Germinal center (tissue), 1 donor: ENCODE data around the gene SIL1.

Source experiments
- DNase-seq: peaks from one replicate; pipeline ENCODE4 v3.0.0; 2012; ENCODE audit warnings: mixed read lengths, low spot score

Gene SIL1

DNA sequence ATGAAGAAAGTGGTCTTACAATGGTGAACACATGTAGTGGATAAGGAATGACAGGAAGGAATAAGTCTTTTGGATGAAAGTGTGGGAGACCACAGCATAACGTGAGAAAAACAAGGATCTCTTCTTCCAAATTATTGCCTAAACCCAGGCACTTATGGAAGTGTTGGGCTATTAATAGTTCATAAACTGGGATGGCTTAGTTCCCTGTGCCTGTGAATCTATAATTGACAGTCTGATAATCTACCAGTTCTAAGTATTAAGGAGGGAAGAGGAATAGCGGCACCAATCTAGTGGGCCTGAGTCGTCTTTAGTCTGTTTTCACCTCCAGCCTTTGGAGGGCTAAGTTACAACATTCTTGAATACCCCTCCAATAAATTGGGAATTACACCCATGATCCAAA is 283.8 kb downstream of the SIL1 start:
- DNase-seq: no peak

DNA sequence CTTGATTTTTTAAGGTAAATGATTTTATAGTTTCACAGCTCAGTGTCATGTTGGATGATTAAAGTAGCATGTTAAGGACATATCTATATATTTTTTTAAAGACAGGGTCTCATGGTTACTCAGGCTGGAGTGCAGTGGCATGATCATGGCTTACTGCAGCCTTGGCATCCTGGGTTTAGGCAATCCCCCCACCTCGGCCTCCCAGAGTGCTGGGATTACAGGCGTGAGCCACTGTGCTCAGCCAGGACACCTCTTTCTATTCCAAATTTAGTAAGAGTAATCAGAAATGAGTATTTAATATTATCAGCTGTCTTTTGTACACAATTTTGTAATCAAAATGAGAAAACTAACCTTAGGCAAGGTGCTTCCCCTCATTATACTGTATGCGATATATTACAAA is 284.4 kb downstream of the SIL1 start:
- no peak for DNase-seq

DNA sequence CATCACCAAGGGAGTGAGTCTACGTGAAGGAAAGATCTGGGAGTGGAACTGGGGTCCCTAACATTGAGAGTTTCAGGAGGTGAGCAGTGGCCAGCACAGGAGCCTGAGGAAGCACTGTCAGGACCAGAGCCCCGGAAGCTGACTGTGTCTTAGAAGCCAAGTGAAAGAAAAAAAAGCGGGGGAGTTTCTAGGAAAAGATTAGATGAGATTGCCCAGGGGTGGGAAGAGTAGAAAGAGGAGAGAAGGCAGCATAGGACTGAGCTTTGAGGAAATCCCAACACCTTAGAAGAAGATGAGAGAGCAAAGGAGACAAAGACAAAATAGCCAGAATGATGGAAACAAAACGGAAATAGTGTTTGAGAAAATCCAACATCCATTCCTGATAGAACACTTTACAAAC is 286.1 kb downstream of the SIL1 start:
- DNase-seq: no peak

DNA sequence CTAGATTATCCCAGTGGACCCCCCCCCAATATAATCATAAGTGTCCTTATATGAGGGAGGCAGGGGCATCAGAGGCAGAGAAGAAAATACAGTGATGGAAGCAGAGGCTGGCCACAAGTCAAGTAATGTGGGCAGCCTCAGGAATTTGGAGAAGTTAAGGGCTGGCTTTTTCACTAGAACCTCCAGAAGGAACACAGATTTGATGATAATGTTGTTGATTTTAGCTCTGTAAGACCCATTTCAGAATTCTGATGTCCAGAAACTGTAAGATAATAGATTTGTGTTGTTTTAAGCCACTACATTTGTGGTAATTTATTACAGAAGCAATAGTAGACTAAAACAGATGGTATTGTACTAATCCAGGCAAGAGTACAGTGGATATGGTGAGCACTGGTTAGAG is 286.7 kb downstream of the SIL1 start:
- no peak for DNase-seq

DNA sequence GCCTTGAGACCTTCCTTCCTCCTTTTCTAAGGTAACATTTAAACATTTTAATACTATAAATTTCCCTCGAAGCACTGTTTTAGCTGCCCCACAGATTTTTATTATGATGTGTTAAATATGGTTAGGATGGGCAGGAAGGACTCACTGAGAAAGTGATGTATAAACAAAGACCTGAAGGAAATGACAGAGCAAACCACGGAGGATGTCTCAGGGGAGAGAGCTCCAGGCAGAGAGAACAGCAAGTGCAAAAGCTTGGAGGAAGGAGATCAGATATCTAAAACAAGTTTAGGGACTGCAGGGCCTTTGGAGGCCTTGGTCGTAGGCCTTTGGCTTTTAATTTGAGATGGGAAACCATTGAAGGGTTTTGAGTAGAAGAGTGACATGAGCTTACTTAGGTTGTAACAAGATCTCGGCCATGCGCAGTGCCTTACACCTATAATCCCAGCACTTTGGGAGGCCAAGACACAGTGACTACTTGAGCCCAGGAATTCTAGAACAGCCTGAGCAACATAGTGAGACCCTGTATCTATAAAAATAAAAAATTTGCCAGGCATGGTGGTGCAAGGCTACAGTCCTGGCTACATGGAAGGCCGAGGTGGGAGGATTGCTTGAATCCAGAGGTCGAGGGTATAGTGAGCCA is 287.5 kb downstream of the SIL1 start:
- DNase-seq: no peak

DNA sequence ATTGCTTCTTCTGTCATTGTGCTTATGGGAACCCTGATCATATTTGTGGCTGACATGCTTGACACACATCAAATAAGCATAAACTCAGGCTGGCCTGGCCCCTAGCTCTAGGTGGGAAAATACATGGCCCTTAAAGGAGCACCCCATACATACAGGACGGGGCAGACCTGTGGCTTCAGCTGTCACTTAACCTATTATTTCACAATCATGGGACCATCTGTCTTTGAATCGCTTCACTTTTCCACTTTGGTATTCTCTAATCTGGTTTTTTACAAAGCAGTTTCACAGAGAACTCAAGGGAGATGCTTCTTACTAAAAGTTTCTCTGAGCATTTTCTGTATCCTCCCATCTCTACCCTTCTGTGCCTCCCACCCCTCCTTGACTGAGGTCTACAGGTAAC is 288.4 kb downstream of the SIL1 start:
- DNase-seq: no peak

DNA sequence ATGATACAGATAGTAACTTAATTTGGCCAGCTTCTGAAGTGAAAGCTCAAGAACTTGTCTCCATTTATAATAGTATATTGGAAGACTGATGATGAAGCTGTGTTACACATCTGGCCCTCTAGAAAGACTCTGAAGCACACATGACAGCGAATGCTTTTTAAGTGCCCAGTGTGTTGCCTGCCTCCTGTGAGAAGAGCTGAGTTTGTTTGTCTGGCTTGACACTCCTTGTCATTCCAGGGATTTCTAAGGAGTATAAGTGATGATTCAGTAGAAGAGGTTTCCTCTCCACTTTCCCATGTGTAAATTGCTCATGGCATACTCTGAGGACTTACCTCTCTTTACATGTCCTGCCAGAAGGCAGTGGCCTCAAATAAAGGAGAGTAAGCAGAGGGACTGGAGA is 292.6 kb downstream of the SIL1 start:
- DNase-seq: no peak

DNA sequence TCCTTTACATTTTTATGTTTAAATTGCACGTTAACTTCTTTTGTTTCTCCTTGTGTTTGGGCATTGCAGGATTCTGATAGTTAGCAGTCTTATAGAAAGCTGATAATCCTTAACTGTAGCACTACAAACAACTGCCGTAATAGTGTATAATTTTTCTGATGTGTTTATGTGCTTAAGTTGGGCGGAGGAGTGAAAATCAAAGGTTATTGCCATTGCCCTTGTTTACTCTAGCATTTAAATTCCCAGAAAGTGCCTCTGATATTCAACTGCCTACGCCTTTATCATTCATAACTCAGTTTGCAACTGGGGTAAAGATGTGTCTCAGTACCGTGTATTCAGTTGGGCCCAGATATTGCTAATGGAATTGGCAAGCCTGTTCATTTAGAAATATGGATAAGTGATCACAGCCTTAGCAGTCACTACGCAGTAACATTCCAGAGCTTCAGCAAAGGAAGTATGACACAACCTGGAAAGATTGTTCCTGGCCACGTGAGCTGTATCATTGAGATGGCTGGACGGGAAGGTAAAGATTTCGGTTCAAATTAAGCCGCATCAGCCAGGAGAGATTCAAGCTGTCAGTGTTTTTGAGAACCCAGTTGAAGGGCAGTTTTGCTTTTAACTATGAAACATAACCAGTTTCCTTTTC is 294.9 kb downstream of the SIL1 start:
- no peak for DNase-seq

DNA sequence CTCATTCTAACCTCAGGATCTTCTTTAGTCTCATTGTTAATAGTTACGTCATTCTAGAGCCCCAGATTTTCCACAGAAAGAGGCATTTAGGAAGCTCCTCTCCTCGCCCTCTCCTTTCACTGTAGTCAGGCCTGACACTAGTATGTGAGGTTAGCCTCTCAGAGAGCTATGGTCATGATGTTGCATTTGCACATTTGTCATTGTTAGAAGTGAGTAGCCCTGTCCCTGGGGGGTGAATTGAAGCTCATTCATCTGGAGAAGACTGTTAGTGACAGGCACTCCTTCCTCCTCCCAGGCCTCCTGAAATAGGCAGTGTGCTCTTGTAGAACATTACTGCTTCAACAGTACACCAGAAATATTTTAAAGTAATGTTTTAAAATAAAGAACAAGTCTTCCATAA is 296.5 kb downstream of the SIL1 start:
- no peak for DNase-seq

DNA sequence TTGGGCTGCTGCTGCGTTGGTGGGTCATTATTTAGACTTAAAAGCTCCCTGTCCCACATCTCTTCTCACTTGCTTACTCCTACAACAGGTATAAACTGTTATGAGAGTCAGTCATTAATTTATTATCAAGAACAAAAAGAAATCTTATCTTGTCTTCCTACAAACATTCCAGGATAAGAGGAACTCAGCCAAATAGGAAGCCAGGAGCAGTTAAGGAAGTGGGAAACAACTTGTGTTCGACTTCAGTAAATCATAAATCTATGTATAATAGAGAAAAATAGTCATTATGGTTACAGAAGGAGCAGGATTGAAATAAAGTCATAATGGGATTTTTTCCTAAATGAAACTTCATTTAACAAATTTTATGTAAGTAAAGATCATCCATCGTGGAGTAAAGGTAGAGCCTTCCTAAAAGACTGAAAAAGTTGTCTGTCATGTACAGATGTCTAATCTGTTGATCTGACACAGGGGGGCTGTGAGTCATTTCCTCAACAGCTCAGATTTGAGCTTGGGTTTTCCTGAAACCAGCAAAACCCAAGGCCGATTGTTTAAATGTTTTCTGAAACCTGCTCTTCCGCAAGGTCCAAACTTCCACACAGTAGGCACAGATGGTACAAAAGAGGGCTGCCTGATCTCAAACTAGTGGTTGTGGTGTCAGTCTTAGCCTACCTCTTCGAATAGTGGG is 297.7 kb downstream of the SIL1 start:
- no peak for DNase-seq

DNA sequence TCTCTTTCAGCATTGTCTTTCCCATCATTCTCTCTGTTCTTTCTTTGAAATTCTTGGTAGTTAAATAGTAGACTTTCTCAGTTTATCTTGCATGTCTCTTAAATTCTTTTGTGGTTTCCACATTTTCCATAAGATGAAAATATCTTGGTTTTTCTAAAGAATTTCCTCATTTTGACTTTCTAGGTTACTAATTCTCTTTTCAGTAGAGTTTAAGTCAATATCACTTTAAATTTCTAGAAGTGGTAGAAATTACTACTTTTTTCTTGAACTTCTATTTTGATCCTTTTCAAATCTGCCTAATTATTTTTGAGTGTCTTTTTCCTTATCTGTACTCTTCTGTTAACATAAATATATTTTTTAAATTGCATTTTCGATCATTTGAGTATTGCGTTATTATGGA is 299.4 kb downstream of the SIL1 start:
- DNase-seq: no peak

DNA sequence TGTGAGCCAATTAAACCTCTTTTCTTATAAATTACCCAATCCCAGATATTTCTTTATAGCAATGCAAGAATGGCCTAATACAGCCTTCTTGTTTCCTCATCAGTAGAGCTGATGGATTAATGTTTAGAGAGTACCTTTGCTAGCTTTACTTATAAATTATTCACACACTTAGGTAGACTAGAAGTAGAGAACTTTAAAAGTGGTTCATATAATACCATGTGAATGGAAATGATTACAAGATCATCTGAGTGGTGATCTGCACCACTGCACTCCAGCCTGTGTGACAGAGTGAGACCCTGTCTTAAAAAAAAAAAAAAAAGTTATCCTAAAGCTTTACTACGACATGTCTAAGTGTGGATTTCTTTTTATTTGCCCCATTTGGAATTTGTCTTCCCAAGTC is 299.9 kb downstream of the SIL1 start:
- DNase-seq: no peak
